Measurements from ENCODE around the gene RERE.

Gene RERE

DNA sequence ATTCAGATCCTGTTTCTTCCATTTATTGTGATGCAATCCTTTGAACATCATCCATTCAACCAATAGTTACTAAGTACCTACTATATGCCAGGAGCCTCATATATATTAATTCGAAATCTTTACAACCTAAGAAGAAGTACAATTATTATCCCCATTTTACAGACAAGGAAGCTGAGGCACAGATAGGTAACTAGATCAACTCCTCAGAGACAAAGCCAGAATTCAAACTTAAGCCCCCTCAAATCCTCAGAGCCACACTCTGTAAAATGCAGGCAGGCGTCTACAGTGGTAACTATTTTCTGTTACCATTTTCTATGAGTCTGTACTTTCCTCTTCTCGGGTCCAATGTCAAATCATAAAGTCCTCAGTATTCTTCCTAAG is 391.7 kb downstream of the RERE start:
- no peak for TF ChIP-seq JUND (IDR thresholded peaks at IDR 0.05; ENCODE audit: low read depth)
- in situ Hi-C loops (cut with HindIII; ENCODE audit: low pct_unique_long_range_greater_than_20kb, low sequenced_read_pairs): no loop called here
- no peak for DNase-seq (ENCODE audit: low read depth in 1 of 2, low spot score in 1 of 2)

GRCh38 chr1:8425150-8425780 is 392.2 kb downstream of the RERE start:
- in situ Hi-C loops (cut with HindIII; ENCODE audit: low pct_unique_long_range_greater_than_20kb, low sequenced_read_pairs): no loop called here
- TF ChIP-seq JUND (IDR thresholded peaks at IDR 0.05; ENCODE audit: low read depth): no peak
- DNase-seq (ENCODE audit: low read depth in 1 of 2, low spot score in 1 of 2): no peak

DNA sequence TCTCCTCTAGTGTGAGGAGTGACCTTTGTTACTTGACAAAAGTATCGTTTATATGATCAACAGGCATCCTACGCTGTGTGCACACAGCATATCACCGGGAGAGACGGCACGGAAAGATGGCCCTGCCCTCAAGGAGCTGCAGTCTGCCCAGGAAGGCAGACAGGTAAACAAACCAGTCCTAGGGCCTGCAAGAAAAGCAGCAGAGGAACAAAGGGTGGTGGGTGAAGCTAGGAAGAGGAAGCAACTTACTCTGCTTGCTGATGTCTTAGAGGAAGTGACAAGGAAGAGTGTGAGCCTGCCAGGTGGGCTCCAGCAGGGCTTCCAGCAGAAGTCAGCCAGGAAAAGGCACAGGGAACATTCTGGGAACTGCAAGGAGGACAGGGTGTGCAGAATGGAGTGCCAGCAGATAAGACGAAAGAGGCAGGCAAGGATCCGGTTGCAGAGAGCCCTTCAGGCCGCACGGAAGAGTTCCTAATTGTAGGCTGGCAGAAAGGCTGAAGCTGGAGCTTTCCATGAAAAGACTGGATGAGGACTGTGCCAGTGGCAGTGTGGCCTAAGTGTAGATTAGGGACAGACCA is 392.8 kb downstream of the RERE start:
- in situ Hi-C loops (cut with HindIII; ENCODE audit: low pct_unique_long_range_greater_than_20kb, low sequenced_read_pairs): no loop called here
- DNase-seq (ENCODE audit: low read depth in 1 of 2, low spot score in 1 of 2): no peak
- no peak for TF ChIP-seq JUND (IDR thresholded peaks at IDR 0.05; ENCODE audit: low read depth)

DNA sequence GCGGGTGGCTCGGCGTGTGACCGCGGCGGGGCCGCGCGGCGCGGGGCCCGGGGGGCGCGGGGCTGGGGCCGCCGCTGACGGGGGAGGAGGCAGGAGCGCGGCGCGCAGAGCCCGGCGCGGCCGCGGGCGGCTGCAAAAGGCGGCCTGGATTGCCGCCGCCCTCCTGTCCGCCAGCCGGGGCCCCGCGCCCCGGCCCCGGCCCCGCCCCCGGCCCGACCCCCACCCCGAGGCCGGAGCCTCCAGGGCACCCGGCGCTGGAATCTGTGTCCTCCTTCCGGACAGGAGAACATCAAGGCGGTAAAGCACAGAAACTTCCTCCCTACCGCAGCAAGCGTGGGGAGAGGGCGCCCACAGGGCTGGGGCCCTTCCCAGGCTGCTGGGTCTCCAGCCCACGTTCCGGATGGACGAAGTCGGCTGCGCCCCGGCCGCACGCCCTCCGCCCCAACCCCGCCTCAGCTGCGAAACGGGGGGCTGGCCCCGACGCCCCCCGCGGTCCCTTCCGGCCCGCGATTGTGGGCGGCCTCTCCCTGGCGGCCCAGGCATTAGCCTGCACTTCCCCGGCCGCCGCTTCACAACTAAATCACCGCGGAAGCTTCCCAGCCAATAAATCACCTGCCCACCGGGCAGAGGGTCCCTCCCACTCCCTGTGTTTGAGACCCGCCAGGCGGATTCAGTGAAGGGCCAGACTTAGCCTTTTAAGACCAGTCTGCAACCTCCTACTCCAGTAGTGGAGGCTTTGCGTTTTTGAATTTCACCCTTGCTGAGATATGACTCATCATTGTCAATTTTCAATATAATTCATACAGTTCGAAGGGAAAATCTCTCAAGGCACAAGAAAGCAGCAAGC is 393.5 kb downstream of the RERE start:
- DNase-seq (ENCODE audit: low read depth in 1 of 2, low spot score in 1 of 2): peak; percentile 20 to 30
- in situ Hi-C loops (cut with HindIII; ENCODE audit: low pct_unique_long_range_greater_than_20kb, low sequenced_read_pairs): no loop called here
- no peak for TF ChIP-seq JUND (IDR thresholded peaks at IDR 0.05; ENCODE audit: low read depth)

- no peak for TF ChIP-seq JUND (IDR thresholded peaks at IDR 0.05; ENCODE audit: low read depth)
- DNase-seq (ENCODE audit: low read depth in 1 of 2, low spot score in 1 of 2): no peak
- in situ Hi-C loops (cut with HindIII; ENCODE audit: low pct_unique_long_range_greater_than_20kb, low sequenced_read_pairs): no loop called here
Observed at GRCh38 chr1:8423269-8423691, 394.2 kb downstream of the RERE start.

DNA sequence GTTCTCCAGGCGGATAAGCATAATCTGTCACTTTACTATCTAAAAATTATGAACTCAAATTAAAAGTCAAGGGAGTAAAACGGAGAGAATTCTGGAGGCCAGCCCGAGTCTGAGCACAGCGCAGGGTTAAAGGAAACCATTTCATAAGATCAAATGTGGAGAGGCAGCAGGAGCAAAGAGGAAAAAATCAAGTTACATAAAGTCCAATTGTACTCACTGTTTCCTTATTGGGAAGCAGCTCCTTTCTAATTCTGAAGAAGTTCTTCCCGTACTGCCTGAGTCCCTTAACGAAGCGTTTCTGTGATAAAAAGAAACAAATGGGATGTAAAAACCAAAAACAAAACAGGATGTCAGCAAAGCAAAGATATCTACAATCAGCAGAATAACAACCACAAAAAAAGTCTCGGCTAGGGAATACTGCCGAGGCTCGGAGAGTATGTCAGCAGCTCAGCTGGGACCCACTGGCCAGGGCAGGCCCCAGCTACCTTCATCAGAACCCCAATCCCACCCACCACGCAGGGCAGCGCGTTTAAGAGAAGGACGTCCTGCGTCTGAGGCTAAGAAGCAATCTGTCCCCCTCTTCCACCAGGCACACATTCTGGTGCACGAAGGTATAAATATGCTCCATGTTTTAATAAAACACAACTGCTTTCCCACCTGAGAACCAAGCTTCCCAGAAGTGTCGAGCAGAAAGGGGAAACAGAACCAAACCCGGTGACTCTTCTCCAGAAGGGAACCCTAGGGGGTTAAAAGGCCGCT is 394.8 kb downstream of the RERE start:
- DNase-seq (ENCODE audit: low read depth in 1 of 2, low spot score in 1 of 2): no peak
- TF ChIP-seq JUND (IDR thresholded peaks at IDR 0.05; ENCODE audit: low read depth): no peak
- in situ Hi-C loops (cut with HindIII; ENCODE audit: low pct_unique_long_range_greater_than_20kb, low sequenced_read_pairs): no loop called here

DNA sequence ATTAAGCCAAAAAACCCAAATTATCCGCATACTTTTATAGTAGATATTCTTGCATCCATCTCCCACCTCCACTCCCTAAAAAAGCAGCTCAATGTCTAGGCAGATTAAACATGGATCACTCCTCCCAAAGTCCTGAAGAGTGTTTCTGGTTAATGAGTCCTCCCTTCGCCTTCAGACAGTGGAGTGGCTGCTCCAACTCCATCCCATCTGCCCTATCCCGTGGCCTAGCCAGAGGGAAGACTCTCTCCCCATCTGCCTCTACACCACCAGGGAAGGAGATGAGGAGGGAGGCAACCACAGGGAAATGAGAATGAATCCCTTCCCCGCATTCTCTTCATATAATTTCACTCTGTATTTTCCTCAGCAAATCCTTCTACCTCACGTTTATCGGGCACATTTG is 395.7 kb downstream of the RERE start:
- DNase-seq (ENCODE audit: low read depth in 1 of 2, low spot score in 1 of 2): no peak
- TF ChIP-seq JUND (IDR thresholded peaks at IDR 0.05; ENCODE audit: low read depth): no peak
- in situ Hi-C loops (cut with HindIII; ENCODE audit: low pct_unique_long_range_greater_than_20kb, low sequenced_read_pairs): no loop called here

DNA sequence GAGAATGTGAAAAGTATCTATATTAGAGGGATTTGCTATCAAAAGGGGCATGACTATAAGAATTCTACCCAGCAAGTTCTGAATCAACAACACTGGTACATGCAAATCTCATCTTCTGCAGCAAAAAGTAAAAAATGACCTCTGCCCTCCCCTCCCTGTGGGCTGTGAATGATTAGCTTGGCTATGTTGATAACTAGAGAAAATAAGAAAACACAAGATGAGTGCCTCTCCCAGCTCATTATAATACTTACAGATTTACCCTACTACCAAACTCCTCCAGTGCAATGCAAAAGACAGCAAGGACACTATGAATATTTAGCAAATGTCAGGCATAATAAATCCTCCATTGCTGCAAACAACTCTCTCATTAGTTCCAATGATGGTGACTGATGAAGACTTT is 397.1 kb downstream of the RERE start:
- no peak for TF ChIP-seq JUND (IDR thresholded peaks at IDR 0.05; ENCODE audit: low read depth)
- in situ Hi-C loops (cut with HindIII; ENCODE audit: low pct_unique_long_range_greater_than_20kb, low sequenced_read_pairs): no loop called here

GRCh38 chr1:8419861-8420260 is 397.6 kb downstream of the RERE start:
- no peak for TF ChIP-seq JUND (IDR thresholded peaks at IDR 0.05; ENCODE audit: low read depth)
- DNase-seq (ENCODE audit: low read depth in 1 of 2, low spot score in 1 of 2): no peak
- in situ Hi-C loops (cut with HindIII; ENCODE audit: low pct_unique_long_range_greater_than_20kb, low sequenced_read_pairs): no loop called here

More for the DNA sequence above, 397.1 kb downstream of the RERE start:
- no peak for DNase-seq (ENCODE audit: low read depth in 1 of 2, low spot score in 1 of 2)

DNA sequence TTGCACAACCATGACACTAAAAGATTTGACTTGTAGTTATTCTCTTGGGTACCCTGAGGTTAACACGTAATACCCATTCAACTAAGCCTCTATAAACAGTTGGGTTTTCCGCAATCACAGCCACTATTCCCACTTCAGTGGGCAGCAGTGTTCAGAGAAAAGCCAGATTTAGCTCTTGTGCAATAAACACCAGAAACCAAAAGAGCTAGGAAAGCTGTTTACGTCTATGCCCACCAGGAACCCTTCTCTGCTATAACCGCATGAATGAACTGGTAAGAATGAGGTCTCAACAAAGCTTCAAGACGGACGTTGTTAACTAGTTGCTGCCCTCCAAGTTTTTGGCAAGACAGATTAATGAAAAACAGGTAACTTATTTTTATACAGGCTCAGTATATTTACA is 398.3 kb downstream of the RERE start:
- no peak for TF ChIP-seq JUND (IDR thresholded peaks at IDR 0.05; ENCODE audit: low read depth)
- in situ Hi-C loops (cut with HindIII; ENCODE audit: low pct_unique_long_range_greater_than_20kb, low sequenced_read_pairs): no loop called here
- DNase-seq (ENCODE audit: low read depth in 1 of 2, low spot score in 1 of 2): no peak

GRCh38 chr1:8418301-8418700 is 399.1 kb downstream of the RERE start:
- DNase-seq (ENCODE audit: low read depth in 1 of 2, low spot score in 1 of 2): no peak
- TF ChIP-seq JUND (IDR thresholded peaks at IDR 0.05; ENCODE audit: low read depth): no peak
- in situ Hi-C loops (cut with HindIII; ENCODE audit: low pct_unique_long_range_greater_than_20kb, low sequenced_read_pairs): no loop called here

DNA sequence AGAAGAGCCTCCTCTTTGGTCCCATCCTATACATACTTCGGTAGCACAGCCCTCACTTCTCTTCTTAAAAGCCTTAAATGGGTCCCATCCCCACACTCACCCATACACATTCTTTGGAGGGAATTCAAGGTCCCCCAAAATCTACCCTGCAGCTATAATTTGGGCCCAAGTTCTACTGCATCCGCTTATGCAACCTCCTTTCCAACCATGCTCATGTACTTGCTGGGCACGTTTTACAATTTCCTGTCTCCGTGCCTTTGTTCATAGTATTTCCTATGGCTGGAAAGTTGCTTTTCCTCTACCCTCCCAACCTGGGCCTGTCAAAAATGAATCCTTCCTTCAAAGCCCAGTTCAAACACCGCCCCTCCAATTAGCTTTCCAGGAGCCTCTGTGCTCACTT is 399.8 kb downstream of the RERE start:
- in situ Hi-C loops (cut with HindIII; ENCODE audit: low pct_unique_long_range_greater_than_20kb, low sequenced_read_pairs): no loop called here
- no peak for TF ChIP-seq JUND (IDR thresholded peaks at IDR 0.05; ENCODE audit: low read depth)
- DNase-seq (ENCODE audit: low read depth in 1 of 2, low spot score in 1 of 2): no peak
